GM18499 (cell line): ENCODE measurements around the gene PLAAT5.

Experiments
- ATAC-seq: cut with Tn5 transposase; IDR thresholded peaks from one replicate; pipeline ENCODE4 v1.9.1; 2021; ENCODE audit warnings: moderate number of reproducible peaks; ENCODE audit not compliant: insufficient read depth, unreplicated experiment

Gene PLAAT5

DNA sequence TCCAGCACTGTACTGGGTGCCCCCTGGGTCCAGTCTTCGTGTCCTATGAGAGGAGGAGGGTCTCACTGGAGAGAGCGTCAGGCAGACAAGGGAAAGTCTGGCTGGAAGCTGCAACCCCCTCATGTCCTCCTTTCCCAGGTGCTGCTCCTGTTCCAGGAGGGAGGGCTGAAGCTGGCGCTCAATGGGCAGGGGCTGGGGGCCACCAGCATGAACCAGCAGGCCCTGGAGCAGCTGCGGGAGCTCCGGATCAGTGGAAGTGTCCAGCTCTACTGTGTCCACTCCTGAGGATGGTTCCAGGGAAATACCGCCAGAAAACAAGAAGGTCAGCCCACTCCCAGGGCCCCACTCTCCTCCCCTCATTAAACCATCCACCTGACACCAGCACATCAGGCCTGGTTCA, 25.1 kb upstream of the PLAAT5 start:
- no peak for ATAC-seq

GRCh38 chr11:63512816-63513215, 21.8 kb upstream of the PLAAT5 start:
- ATAC-seq, result no peak

- ATAC-seq, result no peak
Observed at GRCh38 chr11:63511048-63511748, 20.2 kb upstream of the PLAAT5 start.

GRCh38 chr11:63510360-63511047, 19.5 kb upstream of the PLAAT5 start:
- ATAC-seq, result no peak

DNA sequence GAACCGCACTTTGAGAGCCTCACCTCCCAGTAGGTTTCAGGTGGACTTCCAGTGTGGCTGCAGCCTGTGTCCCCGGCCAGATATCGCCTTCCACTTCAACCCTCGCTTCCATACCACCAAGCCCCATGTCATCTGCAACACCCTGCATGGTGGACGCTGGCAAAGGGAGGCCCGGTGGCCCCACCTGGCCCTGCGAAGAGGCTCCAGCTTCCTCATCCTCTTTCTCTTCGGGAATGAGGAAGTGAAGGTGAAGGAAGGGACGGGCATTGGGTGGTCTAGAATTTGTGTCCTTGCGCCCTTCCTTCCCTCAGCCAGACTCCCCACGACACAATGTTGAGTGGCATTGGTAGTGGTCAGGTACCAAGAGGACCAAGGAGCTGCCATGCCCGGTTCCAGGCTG, 17.8 kb upstream of the PLAAT5 start:
- no peak for ATAC-seq

- no peak for ATAC-seq
Observed at GRCh38 chr11:63508009-63508408, 17.0 kb upstream of the PLAAT5 start.

- no peak for ATAC-seq
Observed at GRCh38 chr11:63507511-63507910, 16.5 kb upstream of the PLAAT5 start.

- no peak for ATAC-seq
Observed at GRCh38 chr11:63506876-63507275, 15.9 kb upstream of the PLAAT5 start.

DNA sequence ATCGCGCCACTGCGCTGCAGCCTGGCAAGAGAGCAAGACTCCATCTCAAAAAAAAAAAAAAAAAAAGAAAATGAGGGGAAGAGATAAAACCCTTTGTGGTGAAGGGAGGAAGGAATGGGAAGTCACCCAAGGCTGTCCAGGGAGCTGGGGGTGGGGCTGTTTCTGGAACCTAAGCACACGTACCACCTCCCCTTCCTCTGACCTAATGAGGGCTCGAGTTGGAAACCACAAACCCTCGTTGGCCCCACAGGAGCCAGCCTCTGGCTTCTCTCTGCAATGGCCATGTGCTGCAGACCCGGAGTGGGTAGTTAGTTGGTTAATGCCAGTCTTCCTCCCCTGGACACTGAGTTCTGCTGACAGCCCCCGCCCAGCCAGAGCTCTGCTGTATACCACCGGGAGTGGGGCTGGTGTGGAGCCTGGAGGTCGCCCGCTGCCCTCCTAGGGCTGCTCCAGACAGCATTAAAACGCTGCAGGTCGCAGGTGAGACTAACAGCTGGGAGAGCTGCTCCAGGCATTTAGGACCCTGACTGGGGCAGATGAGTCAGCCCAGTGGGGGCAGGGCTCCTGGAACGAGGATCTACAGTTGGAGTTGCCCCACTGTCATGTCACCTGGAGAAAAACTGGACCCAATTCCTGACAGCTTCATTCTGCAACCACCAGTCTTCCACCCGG, 15.0 kb upstream of the PLAAT5 start, which contains the start of gene LGALS12:
Gene LGALS12, plus strand, starts transcription at position 228 of the 672 bp plus-strand sequence. Its CDS starts 375 bp downstream, at position 603.
- ATAC-seq, result no peak

GRCh38 chr11:63504933-63505586, 14.1 kb upstream of the PLAAT5 start:
- ATAC-seq, result no peak

DNA sequence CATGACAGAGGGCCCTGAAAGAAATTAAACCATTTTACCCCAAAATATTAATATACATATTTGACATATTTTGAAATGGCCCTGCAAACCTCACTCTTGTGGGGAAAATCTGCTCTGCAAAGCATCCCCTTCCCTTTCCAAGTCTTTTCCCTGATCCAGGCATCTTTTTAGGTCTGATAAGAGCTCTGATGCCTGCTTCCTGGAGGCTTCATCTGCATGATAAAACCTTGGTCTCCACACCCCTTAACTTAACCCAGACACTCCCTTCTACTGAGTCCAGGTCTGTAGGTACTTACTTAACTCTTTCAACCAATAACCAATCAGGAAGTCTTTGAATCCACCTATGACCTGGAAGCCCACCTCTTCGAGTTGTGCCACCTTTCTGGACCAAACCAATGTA, 13.1 kb upstream of the PLAAT5 start:
- ATAC-seq, result no peak

- ATAC-seq, result no peak
Observed at GRCh38 chr11:63503492-63503891, 12.5 kb upstream of the PLAAT5 start.

DNA sequence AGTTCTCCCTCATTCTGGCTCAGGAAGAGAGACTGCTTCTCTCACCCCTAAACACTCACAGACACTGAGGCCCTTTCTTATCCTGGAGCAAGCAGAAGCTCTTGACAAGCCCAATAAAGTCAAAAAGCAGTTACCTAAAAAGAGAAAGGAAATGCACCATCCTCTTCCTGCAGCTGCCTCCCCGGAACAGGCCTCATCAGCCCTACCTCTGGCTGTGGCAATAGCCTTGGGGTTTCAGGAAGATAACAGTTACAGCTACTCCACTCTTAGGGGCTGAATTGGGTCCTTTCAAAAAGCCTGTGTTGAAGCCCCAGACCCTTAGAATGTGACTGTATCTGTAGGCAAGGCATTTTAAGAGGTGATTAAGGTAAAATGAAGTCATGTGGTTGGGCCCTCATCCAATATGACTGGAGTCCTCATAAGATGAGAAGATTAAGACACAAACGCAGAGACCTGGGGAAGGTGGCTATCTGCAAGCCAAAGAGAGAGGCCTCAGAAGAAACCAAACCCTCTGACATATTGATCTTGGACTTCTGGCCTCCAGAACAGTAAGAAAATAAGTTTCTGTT, 11.4 kb upstream of the PLAAT5 start:
- no peak for ATAC-seq

GRCh38 chr11:63501236-63501635, 10.3 kb upstream of the PLAAT5 start:
- no peak for ATAC-seq

GRCh38 chr11:63499874-63500273, 8.9 kb upstream of the PLAAT5 start:
- ATAC-seq, result no peak

- ATAC-seq, result no peak
Observed at GRCh38 chr11:63494975-63495374, 4.0 kb upstream of the PLAAT5 start.

- no peak for ATAC-seq
Observed at GRCh38 chr11:63493127-63493526, 2.2 kb upstream of the PLAAT5 start.

DNA sequence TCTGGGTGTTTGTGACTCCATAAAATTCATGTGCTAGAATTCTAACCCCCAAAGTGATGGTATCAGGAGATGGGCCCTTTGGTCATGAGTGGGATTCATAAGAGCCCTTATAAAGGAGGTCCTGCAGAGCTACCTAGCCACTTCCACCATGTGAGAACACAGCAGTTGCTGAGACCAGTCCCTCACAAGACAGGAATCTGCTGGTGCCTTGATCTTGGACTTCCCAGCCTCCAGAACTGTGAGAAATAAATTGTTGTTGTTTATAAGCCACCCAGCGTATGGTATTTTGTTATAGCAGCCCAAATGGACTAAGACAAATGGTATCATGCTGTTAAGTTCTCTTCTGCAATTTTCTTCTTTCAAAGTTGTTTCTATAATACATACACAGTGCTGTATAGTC, 1.5 kb upstream of the PLAAT5 start:
- no peak for ATAC-seq

DNA sequence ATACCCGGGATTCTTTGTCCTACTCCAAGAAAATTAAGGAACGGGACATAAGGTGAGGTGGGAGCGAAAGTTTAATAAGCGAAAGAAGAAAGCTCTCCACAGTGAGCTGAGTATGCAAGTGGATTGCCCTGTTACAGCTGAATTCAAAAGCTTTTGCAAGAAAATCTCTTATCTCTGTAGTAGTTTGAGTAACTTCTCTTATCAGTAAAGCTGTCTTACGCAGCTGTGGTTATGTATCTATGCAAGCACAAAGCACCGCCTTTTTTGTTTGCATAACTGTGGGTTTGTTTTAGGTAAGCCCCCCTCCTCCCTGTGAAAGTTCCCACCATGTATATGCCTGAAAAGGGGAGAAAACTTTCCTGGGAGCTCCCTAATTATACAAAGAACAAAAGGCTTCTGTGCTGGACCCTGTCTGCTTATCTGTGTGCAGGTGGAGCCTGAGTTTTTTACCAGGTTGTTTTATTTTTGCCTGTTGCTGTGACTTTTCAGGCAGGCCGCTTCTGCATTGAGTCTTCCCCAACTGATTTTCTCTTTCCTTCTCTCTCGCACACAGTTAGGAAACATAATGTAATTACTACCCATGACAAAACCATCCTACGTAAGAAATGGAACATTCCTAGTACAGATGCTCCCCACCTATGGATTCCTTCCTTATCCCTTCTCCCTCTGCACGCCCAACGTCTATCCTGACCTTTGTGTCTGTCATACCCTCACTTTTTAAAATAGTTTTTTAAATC, 837 bp upstream of the PLAAT5 start:
- no peak for ATAC-seq

DNA sequence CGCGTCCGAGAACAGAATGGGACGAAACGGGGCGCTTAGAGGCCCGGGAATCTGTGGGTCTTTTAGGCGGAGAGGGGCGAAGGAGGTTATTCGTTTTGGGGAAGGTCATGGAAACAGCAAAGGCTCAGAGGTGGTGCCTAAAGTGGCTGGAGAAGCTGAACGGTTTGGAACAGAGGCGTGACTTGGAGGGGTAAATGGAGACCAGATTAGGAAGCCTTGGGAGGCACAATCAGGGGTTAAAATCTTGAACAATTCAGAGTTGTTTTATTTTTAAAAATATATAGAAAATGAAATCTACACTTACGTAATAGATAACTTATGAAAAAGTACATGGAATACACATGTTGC, 247 bp upstream of the PLAAT5 start:
- no peak for ATAC-seq
